ENCODE results near the gene WDR74. TPM values are rescaled to one million over a fixed set of nuclear protein-coding genes. Genes with fewer than 3 reads are reported as not detected.
A peak's percentile ranks its signal among the peaks of the same experiment; 100 is the strongest.

The WDR74 gene
- total and polyA plus RNA-seq, 2 of the 13 experiments (the other 11 are each of a cell fraction or from before 2014, with no cell fraction given): 77.0 to 83.3 TPM

DNA sequence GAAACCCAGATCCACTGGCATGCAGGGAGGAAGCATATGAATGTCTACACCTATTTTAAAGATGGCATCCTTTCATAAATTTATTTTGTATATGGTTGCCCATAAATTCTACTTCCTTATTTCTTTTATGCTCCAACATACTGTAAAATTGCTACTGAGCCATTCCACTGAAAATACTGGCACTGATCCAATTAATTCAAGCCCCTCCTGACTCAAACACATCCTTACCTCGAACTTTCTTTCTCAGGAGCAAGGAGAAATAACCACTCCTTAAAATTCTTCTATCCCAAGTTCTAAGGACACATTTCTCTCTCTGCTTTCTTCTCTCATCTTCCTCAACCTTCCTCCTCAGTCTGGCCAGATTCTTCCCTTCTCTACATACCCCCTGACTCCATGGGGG lies 28.6 kb downstream of the WDR74 start (continued):
- TF ChIP-seq, protein P1, sequence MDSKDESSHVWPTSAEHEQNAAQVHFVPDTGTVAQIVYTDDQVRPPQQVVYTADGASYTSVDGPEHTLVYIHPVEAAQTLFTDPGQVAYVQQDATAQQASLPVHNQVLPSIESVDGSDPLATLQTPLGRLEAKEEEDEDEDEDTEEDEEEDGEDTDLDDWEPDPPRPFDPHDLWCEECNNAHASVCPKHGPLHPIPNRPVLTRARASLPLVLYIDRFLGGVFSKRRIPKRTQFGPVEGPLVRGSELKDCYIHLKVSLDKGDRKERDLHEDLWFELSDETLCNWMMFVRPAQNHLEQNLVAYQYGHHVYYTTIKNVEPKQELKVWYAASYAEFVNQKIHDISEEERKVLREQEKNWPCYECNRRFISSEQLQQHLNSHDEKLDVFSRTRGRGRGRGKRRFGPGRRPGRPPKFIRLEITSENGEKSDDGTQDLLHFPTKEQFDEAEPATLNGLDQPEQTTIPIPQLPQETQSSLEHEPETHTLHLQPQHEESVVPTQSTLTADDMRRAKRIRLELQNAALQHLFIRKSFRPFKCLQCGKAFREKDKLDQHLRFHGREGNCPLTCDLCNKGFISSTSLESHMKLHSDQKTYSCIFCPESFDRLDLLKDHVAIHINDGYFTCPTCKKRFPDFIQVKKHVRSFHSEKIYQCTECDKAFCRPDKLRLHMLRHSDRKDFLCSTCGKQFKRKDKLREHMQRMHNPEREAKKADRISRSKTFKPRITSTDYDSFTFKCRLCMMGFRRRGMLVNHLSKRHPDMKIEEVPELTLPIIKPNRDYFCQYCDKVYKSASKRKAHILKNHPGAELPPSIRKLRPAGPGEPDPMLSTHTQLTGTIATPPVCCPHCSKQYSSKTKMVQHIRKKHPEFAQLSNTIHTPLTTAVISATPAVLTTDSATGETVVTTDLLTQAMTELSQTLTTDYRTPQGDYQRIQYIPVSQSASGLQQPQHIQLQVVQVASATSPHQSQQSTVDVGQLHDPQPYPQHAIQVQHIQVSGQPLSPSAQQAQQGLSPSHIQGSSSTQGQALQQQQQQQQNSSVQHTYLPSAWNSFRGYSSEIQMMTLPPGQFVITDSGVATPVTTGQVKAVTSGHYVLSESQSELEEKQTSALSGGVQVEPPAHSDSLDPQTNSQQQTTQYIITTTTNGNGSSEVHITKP (CRISPR knock-in tag; IDR thresholded peaks at IDR 0.05; ENCODE audit: low read depth): no peak

DNA sequence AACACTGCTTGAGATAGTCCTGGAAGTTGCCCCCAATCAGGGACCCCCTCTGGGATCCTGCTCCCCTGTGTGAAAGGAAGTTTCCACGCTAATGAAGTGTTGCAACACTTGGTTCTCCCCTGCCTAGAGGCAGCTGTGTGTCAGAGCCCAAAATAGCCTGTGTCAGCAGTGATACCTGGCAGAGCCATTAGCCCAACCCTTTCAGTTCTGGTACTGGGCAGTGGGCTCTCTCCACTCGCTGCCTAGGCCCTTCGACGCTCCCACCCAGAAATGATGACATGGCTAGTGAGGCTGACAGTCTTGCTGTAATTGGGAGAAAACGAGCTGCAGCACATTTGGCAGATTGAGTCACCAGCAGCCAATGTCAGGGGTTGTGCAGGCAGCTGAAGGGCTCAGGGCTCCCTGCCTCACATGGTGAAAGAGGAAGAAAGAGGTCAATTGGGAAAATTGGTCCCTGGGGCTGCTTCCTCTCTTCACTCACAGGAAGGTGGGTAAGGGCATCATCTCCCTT lies 32.7 kb downstream of the WDR74 start:
- in situ Hi-C loops (cut with HindIII; ENCODE audit: extremely low pct_ligation_motif_present, low pct_unique_long_range_greater_than_20kb): no loop called here

More for the DNA sequence above, 32.7 kb downstream of the WDR74 start:
- TF ChIP-seq CEBPB (IDR thresholded peaks at IDR 0.05; ENCODE audit: borderline replicate concordance, low read depth, low read length): peak; percentile 42; the same call in 1 of the 2 replicates
- no peak for TF ChIP-seq TAF15 (IDR thresholded peaks at IDR 0.05; ENCODE audit: low read depth, low read length, poor library complexity, severe bottlenecking)
- no peak for TF ChIP-seq ERF (CRISPR knock-in tag; IDR thresholded peaks at IDR 0.05)
- Histone ChIP-seq H3K9ac (ENCODE audit: insufficient read depth, low read depth, low read length) (no peak overlapping the region), H4K20me1 (ENCODE audit: insufficient read depth, low read length) (no peaks in the 10 kb centered on the region; the same call in 1 of the 2 replicates), H2AFZ (ENCODE audit: low read length) (no peak overlapping the region), H3K36me3 (replicated peaks in 1 of 2; ENCODE audit: control insufficient read depth in 1 of 2, insufficient read depth in 2 of 2, low read length in 2 of 2) (peaks cover 1 to 14% of the 10 kb centered on the region in 2 experiments; a peak in 3 of 5 replicates), H3K4me2 (ENCODE audit: low read depth, low read length) (no peak overlapping the region), H3K9me3 (ENCODE audit: low read length) (no peaks in the 10 kb centered on the region), H3K79me2 (ENCODE audit: insufficient read depth, low read length) (peaks cover 18% of the 10 kb centered on the region), H3K27me3 (ENCODE audit: control insufficient read depth in 1 of 2, insufficient read depth in 2 of 2, low read length in 2 of 2) (no peaks in the 10 kb centered on the region; a peak in 1 of 5 replicates), H3K4me1 (ENCODE audit: insufficient read depth, low read length) (peaks cover 31% of the 10 kb centered on the region), H3K4me3 (replicated peaks in 1 of 3; ENCODE audit: insufficient read depth in 1 of 3, low read depth in 2 of 3, low read length in 3 of 3) (no peak overlapping the region), H3K27ac (ENCODE audit: extremely low read length, insufficient read depth, low read length) (no peak overlapping the region)
- BruUV-seq (replicated peaks): no TSS peak
- ChIA-PET CTCF (ENCODE audit: low intra/inter-chr PET ratio, low total read pairs) (no interaction called here), POLR2A (interaction anchor here (1.1 to 5.7 kb wide), 12 partner anchors 13 to 74 kb away, joined by 3 to 53 read pairs (median 6); partner anchors contain the start of genes POLR2G, SLC3A2, STX5 and TAF6L)
- no peak for FAIRE-seq
- 94% methylated on average over 5 of the region's 5 CpGs for WGBS (ENCODE audit: low lambda C conversion rate)
- ATAC-seq: no peak
- no peak for DNase-seq (ENCODE audit: low spot score)
- intact Hi-C loops (cut with micrococcal nuclease; ENCODE audit: unreplicated experiment): no loop called here

Measured in HepG2 (cell line).